ENCODE measurements around the gene TBL1X. TPM values are rescaled to one million over a fixed set of nuclear protein-coding genes. Genes with fewer than 3 reads are reported as not detected.

The TBL1X gene
- total RNA-seq, 1 donor from 2014 or later = 34.5 TPM

- no peak for DNase-seq (ENCODE audit: low spot score in 2 of 2, unreplicated experiment in 2 of 2)
- TF ChIP-seq CTCF (IDR thresholded peaks at IDR 0.05; ENCODE audit: unreplicated experiment) = no peak
- Mint-ChIP-seq H3K4me3 (no peak overlapping the region), H3K27ac (no peak overlapping the region), H3K36me3 (peaks cover 45% of the 10 kb centered on the region), H3K27me3 (ENCODE audit: low read depth) (no peaks in the 10 kb centered on the region), H3K9me3 (peaks cover 45% of the 10 kb centered on the region), H3K4me1 (no peaks in the 10 kb centered on the region)
These were observed 264.5 kb downstream of the TBL1X start for GRCh38 chrX:9729171-9729885.

GRCh38 chrX:9730078-9730477, 265.2 kb downstream of the TBL1X start:
- Mint-ChIP-seq H3K27ac (no peak overlapping the region), H3K36me3 (peaks cover 39% of the 10 kb centered on the region), H3K4me3 (no peak overlapping the region), H3K4me1 (no peaks in the 10 kb centered on the region), H3K27me3 (ENCODE audit: low read depth) (no peaks in the 10 kb centered on the region), H3K9me3 (peaks cover 42% of the 10 kb centered on the region)
- no peak for TF ChIP-seq CTCF (IDR thresholded peaks at IDR 0.05; ENCODE audit: unreplicated experiment)
- no peak for DNase-seq (ENCODE audit: low spot score in 2 of 2, unreplicated experiment in 2 of 2)

GRCh38 chrX:9730752-9731151, 265.9 kb downstream of the TBL1X start:
- no peak for DNase-seq (ENCODE audit: low spot score in 2 of 2, unreplicated experiment in 2 of 2)
- H3K27ac Mint-ChIP-seq = no peak overlapping the region
- peaks cover 35% of the 10 kb centered on the region for H3K36me3 Mint-ChIP-seq
- H3K27me3 Mint-ChIP-seq (ENCODE audit: low read depth) = no peaks in the 10 kb centered on the region
- H3K4me1 Mint-ChIP-seq = no peaks in the 10 kb centered on the region
- no peak for TF ChIP-seq CTCF (IDR thresholded peaks at IDR 0.05; ENCODE audit: unreplicated experiment)
- H3K9me3 Mint-ChIP-seq = peaks cover 41% of the 10 kb centered on the region
- H3K4me3 Mint-ChIP-seq = no peak overlapping the region

GRCh38 chrX:9737363-9737762, 272.5 kb downstream of the TBL1X start:
- Mint-ChIP-seq H3K27me3 (ENCODE audit: low read depth) (no peaks in the 10 kb centered on the region), H3K4me1 (peaks cover 8% of the 10 kb centered on the region), H3K36me3 (peaks cover 3% of the 10 kb centered on the region), H3K9me3 (peaks cover 17% of the 10 kb centered on the region), H3K27ac (no peak overlapping the region), H3K4me3 (no peak overlapping the region)
- no peak for DNase-seq (ENCODE audit: low spot score in 2 of 2, unreplicated experiment in 2 of 2)
- no peak for TF ChIP-seq CTCF (IDR thresholded peaks at IDR 0.05; ENCODE audit: unreplicated experiment)

GRCh38 chrX:9738151-9738550, 273.3 kb downstream of the TBL1X start:
- Mint-ChIP-seq H3K9me3 (peaks cover 17% of the 10 kb centered on the region), H3K27ac (no peak overlapping the region), H3K4me3 (no peak overlapping the region), H3K4me1 (peaks cover 8% of the 10 kb centered on the region), H3K36me3 (peaks cover 3% of the 10 kb centered on the region), H3K27me3 (ENCODE audit: low read depth) (no peaks in the 10 kb centered on the region)
- no peak for TF ChIP-seq CTCF (IDR thresholded peaks at IDR 0.05; ENCODE audit: unreplicated experiment)
- no peak for DNase-seq (ENCODE audit: low spot score in 2 of 2, unreplicated experiment in 2 of 2)
